HG03139 (cell line): ENCODE measurements around the gene ATP6V0E2.
"Not testable (repeated sequence)": the region's sequence is repeated elsewhere in the genome, so short reads cannot be mapped to it uniquely, and the experiment has no call there.

Experiments used
- ATAC-seq: cut with Tn5 transposase; IDR thresholded peaks from one replicate; pipeline ENCODE4 v1.9.1; 2021; ENCODE audit not compliant: unreplicated experiment

The ATP6V0E2 gene

DNA sequence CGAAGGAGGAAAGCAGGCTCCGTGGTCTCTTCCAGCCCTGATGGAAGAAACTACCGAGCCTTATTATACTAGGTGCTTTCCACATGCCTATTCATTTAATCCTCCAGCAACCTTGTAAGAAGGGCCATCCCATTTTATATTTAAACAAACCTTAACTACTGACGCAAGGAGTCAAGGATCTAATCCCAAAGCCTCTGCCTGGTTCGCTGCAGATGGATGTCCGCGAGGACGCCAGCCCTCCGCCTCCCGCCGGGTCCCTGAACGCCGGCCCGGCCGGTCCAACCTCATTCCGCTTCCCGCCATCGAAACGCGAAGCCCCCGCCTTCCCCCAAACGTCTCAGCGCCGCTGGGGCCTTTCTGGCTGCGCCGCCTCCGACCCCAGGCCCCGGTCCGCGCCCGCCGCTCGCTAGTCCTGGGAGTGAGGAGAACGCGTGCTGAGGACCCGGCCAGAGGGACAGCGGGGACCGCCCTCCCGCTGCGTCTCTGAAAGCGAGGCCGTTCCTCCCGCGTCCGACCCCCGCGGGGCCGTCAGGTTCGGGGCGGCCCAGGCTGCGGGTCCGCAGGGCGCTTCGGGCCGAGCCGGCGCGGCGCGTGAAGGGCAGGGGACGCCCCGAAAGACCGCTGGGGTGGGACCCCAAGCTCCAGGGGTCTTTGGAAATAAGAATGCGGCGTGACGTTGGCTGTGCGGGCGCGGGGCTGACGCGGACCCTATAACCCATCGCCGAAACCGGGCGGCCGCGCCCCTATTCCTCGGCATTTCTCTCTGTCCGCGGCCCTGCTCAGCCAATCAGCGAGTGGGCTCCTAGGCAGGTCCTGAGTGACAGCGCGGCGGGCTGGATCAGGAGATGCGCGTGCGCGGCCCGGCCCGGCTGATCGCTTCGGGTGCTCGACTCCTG lies at the start of gene ATP6V0E2:
Gene ATP6V0E2, plus strand, starts transcription at position 896 of the 896 bp plus-strand sequence. CDS start 97 bp downstream, outside the sequence.
- peak; percentile 82 for ATAC-seq

GRCh38 chr7:149824301-149824741 lies 49.4 kb upstream of the ATP6V0E2 start:
- ATAC-seq: no peak

GRCh38 chr7:149824748-149825566 lies 48.8 kb upstream of the ATP6V0E2 start:
- no peak for ATAC-seq

- no peak for ATAC-seq
Observed at GRCh38 chr7:149825567-149826343, 48.0 kb upstream of the ATP6V0E2 start.

- ATAC-seq: no peak
Observed at GRCh38 chr7:149826344-149827088, 47.3 kb upstream of the ATP6V0E2 start.

DNA sequence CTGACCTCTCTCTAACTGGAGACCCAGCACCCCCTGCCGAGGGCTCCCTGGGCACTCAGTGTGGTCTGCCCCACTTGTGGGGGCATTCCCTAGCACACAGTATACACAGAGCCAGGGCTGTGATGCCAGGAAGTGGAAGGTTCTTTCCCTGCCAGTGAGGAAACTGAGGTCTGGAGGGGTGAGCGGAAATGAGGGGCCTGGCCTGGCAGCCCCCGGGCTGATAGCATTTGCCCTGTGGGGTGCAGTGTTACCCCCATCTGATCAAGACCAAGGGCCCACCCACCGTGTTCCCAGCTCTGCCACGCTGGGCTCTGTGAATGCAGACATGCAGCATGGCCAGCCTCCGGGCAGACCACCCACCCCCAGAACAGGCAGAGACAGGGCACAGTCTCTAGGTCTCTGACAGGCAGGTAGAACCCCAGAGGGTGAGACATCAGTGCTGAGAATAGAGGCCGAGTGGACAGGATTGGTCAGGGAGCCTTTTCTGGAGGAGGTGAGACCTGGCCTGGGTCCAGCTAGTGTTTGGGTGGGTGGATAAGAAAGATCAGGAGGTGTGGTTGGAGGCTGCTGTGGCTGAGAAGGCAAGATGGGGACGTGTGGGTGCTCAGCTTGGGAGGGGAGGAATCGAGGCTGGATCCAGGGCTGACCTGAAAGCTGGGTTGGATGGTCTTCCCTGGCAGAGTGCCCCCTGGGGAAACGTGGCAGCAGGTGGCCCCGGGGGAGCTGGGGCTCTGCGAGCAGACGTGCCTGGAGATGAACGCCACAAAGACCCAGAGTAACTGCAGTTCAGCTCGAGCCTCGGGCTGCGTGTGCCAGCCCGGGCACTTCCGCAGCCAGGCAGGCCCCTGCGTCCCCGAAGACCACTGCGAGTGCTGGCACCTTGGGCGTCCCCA lies 46.4 kb upstream of the ATP6V0E2 start:
- no peak for ATAC-seq

DNA sequence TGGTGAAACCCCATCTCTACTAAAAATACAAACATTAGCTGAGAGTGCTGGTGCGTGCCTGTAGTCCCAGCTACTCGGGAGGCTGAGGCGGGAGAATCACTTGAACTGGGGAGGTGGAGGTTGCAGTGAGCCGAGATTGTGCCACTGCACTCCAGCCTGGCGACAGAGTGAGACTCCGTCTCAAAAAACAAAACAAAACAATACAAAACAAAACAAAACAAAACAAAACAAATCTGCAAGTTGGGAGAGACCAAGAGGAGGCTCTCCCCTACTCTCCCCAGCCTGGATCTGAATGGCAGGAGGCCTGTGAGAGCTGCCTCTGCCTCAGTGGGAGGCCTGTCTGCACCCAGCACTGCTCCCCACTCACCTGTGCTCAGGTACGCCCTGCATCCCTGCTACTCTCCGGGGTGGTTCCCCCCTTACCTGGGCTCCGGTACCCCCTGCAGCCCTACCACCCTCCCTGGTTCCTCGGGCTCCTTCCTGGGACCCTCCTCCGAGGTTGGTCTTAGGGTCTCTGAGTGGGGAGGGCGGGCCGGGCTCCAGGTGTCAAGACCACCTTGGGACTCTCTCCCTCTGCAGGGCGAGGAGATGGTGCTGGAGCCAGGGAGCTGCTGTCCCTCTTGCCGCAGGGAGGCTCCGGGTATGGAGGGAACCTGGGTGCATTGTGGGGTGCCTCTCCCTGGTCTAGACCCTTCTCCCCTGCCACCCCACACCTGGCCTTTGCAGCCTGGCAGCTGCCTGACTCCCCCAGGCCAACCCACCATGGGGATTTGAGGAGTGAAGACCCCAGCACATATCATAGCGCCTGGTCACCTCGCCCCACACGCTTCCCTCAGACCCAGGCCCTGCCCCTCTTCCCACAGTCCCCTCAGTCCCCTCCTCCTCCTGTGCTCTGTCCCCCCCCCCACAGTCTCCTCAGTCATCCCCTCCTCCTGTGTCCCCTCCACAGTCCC lies 45.1 kb upstream of the ATP6V0E2 start:
- no peak for ATAC-seq

DNA sequence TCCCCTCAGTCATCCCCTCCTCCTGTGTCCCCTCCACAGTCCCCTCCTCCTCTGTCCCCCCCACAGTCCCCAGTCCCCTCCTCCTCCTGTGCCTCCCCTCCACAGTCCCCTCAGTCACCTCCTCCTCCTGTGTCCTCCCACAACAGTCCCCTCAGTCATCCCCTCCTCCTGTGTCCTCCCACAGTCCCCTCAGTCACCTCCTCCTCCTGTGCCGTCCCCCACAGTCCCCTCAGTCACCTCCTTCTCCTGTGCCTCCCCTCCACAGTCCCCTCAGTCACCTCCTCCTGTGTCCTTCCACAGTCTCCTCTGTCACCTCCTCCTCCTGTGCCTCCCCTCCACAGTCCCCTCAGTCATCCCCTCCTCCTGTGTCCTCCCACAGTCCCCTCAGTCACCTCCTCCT lies 43.2 kb upstream of the ATP6V0E2 start:
- not testable (repeated sequence) for ATAC-seq

DNA sequence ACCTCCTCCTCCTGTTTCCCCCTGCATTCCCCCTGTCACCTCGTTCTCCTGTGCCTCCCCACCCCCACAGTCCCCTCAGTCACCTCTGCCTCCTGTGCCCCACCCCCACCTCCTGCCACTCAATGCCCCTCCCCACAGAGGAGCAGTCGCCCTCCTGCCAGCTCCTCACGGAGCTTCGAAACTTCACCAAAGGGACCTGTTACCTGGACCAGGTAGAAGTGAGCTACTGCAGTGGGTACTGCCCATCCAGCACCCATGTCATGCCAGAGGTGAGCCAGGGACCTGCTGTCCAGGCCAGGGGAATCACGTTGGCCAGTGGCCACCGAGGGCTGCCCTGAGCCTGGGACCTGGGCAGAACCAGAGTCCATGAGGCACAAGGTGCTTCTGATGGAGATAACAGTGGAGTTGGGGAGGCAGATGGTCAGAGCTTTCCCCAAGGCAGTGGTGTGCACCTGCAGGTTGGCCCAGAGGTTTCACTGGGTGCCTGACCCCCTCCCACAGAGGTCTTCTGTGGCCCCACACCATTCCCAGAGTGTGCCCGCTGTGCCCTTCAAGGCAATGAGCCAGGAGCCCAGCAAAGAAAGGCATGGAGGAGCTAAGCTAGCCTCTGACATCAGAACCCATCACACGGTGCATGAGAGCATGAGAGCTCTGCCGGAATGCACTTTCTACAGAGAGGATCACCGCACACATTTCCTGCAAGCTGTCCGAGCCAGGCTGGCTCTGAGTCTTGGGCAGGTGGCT lies 42.6 kb upstream of the ATP6V0E2 start:
- ATAC-seq: no peak

DNA sequence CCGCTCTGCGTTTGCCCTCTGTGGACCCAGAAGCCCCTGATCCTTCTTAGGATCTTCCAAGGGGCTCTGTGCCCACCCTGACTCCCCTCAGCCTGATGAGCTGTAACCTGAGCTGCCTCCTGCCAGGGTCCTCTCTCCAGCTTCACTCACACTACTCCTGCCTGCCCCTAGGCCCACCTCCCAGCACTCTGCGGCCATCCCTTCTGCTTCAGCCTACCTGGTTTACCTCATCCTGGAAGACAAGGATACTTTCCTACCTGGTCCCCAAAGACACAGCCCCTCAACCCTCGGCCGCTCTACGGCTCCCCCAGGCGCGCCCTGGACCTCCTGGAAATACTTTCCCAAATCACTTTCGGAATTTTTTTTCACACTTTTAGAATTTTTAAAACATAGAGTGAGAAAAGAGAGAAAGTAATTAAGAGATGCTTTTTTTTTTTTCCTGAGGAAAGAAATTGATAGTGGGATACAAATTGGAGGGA lies 42.0 kb upstream of the ATP6V0E2 start:
- no peak for ATAC-seq

DNA sequence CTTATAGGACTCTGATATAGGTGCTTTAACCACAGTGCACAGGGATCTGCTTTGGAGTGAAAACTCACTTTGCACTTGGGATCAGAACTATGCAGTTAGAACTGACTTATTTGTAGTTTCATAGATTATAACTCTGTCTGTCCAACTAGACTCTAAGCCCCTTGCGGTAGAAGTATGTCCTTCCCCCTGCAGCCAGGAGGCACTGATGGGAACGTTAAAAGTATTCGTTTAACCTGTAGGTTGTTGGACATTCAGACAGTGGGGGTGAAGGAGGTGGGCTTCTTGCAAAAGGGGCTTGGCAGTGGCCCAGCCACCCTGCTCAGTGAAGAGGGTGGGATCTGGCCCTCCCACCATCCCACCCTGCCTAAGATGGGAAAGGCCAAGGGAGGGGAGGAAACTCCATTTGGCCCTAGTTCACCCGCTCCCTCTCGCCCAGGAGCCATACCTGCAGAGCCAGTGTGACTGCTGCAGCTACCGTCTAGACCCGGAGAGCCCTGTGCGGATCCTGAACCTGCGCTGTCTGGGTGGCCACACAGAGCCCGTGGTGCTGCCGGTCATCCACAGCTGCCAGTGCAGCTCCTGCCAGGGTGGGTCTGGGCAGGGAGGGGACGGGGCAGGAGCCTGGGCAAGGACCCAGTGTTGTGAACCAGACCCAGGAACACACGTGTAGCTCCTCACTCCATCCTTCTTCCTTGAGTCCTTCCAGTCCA lies 41.3 kb upstream of the ATP6V0E2 start:
- ATAC-seq: no peak

DNA sequence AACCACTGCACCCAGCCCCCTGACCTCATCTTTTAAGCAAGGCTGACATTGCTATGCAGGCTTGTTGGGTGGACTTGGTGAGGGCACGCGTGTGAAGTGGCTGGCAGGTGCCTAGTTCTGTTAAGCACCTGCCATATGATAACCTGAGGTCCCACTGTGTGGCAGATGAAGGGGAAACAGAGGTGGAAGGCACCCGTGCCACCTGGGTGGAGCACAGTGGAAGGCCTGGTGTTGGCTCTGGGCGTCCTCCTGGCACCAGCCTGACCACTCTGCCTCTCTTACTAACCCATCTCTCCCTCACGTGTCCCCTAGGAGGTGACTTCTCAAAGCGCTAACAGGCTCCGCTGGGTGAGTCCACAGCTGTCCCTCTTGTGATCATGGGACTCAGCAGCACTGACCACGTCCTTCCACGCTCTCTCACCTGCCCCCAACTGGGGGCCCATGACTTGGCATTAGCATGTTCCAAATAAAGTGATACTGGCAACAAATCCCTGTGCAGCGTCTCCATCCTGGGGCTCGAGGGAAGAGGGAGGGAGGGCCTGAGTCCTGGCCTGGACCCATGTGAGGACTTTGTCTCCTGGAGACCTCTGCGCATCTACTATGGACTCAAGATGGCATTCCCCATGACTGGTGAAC lies 40.2 kb upstream of the ATP6V0E2 start:
- ATAC-seq: no peak

GRCh38 chr7:149834601-149835000 lies 39.2 kb upstream of the ATP6V0E2 start:
- no peak for ATAC-seq

- no peak for ATAC-seq
Observed at GRCh38 chr7:149836434-149836833, 37.3 kb upstream of the ATP6V0E2 start.

DNA sequence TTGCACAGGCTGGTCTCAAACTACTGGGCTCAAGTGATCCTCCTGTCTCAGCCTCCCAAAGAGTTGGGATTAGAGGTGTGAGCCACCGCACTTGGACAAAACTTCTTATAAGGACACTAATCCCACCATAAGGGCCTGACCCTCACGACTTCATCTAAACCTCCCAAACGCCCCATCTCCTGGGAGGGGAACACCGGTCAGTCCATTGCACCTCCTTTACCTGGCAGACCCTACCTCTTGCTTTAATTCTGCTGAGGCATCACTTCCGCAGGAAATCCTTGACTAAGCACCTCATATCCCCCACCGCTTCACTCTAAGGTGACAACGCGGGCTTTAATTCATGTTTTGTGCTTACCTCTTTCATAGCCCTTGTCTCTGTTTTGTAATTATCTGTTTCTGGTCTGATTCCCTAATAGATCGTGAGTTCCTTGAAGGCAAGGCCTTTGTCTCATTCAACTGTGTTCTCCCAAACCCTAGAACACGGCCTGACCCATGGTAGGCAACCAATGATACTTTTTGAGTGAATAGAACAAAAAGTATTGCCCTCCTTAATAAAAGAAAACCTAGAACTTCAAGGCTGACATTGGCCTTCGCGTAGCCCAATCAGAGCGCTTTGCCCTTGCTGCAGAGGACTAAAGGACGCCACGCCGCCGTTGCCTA lies 36.1 kb upstream of the ATP6V0E2 start:
- ATAC-seq: no peak
